WTC11 (cell line): Measurements from ENCODE around the gene PIEZO1. TPM values are rescaled to one million over a fixed set of nuclear protein-coding genes. Genes with fewer than 3 reads are reported as not detected.
A peak's percentile ranks its signal among the peaks of the same experiment; 100 is the strongest.

Source experiments
- ATAC-seq: fragments of 200-7000 bp; cut with Tn5 transposase; 2 replicates; pipeline ENCODE4 v1.10.0; 2021; ENCODE audit warnings: mild to moderate bottlenecking, moderate library complexity
- CTCF ChIA-PET: fragments of 300-600 bp; sonication (Branson Sonifier 250); formaldehyde crosslinking; loops from one replicate; lab custom pipeline; 2021; ENCODE audit warnings: antibody characterized with exemption; lab: Charles Lee
- POLR2A ChIA-PET: fragments of 350-600 bp; sonication (Branson Sonifier 250); formaldehyde crosslinking; loops from one replicate; lab custom pipeline; 2021; ENCODE audit warnings: antibody characterized with exemption; lab: Charles Lee
- DNase-seq: peaks from one replicate; pipeline ENCODE4 v3.0.0; 2021; ENCODE audit warnings: low spot score
- H3K27ac Mint-ChIP-seq: 2 replicates; pipeline ENCODE4 v1.8.0; 2021; ENCODE audit warnings: mixed read lengths
- H3K27me3 Mint-ChIP-seq: 2 replicates; pipeline ENCODE4 v1.8.0; 2021; ENCODE audit warnings: low read depth, mild to moderate bottlenecking, moderate library complexity, mixed read lengths
- H3K36me3 Mint-ChIP-seq: 2 replicates; pipeline ENCODE4 v1.8.0; 2021; ENCODE audit warnings: mixed read lengths
- H3K4me1 Mint-ChIP-seq: 2 replicates; pipeline ENCODE4 v1.8.0; 2022; ENCODE audit warnings: mixed read lengths
- H3K4me3 Mint-ChIP-seq: 2 replicates; pipeline ENCODE4 v1.8.0; 2021; ENCODE audit warnings: mild to moderate bottlenecking, moderate library complexity, mixed read lengths
- H3K9me3 Mint-ChIP-seq: 2 replicates; pipeline ENCODE4 v1.8.0; 2021; ENCODE audit warnings: mixed read lengths
- ESRRA ChIP-seq: sonication (generic); formaldehyde crosslinking; IDR thresholded peaks from 2 replicates; pipeline ENCODE4 v1.8.1; 2022; ENCODE audit warnings: mild to moderate bottlenecking, missing genetic modification reagents, borderline replicate concordance
- MAX ChIP-seq: sonication (generic); formaldehyde crosslinking; IDR thresholded peaks from 2 replicates; pipeline ENCODE4 v1.8.0; 2022; ENCODE audit warnings: mild to moderate bottlenecking, missing genetic modification reagents
- NR3C1 ChIP-seq: sonication (generic); formaldehyde crosslinking; conservative IDR thresholded peaks from 2 replicates; pipeline ENCODE4 v1.8.1; 2023; ENCODE audit warnings: low read depth, mild to moderate bottlenecking, missing genetic modification reagents
- TP53 ChIP-seq: sonication (generic); formaldehyde crosslinking; IDR thresholded peaks from 2 replicates; pipeline ENCODE4 v1.8.1; 2023; ENCODE audit warnings: mild to moderate bottlenecking, missing genetic modification reagents
- ZNF121 ChIP-seq: sonication (generic); formaldehyde crosslinking; IDR thresholded peaks from 2 replicates; pipeline ENCODE4 v1.8.0; 2023; ENCODE audit warnings: missing genetic modification reagents
- ZNF219 ChIP-seq: sonication (generic); formaldehyde crosslinking; IDR thresholded peaks from 2 replicates; pipeline ENCODE4 v1.8.0; 2023; ENCODE audit warnings: missing genetic modification reagents, mild to moderate bottlenecking, borderline replicate concordance
- ZNF532 ChIP-seq: fragments of 250-450 bp; sonication (Bioruptor Pico); IDR thresholded peaks from 2 replicates; pipeline ENCODE4 v1.9.0; 2021; ENCODE audit warnings: mild to moderate bottlenecking, borderline replicate concordance
- total RNA-seq: library from RNA; stranded (reverse); gene quantifications from 3 replicates; pipeline ENCODE4 v1.2.3, GENCODE V29; 2021
- TF ChIP-seq, protein P1 (sequence below): sonication (generic); formaldehyde crosslinking; IDR thresholded peaks from 2 replicates; pipeline ENCODE4 v1.8.0; 2022; ENCODE audit warnings: mild to moderate bottlenecking, missing genetic modification reagents
- TF ChIP-seq, protein P2 (sequence below): sonication (generic); formaldehyde crosslinking; IDR thresholded peaks from 2 replicates; pipeline ENCODE4 v1.8.0; 2022; ENCODE audit warnings: mild to moderate bottlenecking, missing genetic modification reagents
- TF ChIP-seq, protein P3 (sequence below): sonication (generic); formaldehyde crosslinking; IDR thresholded peaks from 2 replicates; pipeline ENCODE4 v1.8.0; 2023; ENCODE audit warnings: missing genetic modification reagents, mild to moderate bottlenecking, borderline replicate concordance
- TF ChIP-seq, protein P4 (sequence below): sonication (generic); formaldehyde crosslinking; conservative IDR thresholded peaks from 2 replicates; pipeline ENCODE4 v1.8.1; 2023; ENCODE audit warnings: mild to moderate bottlenecking, low read depth, missing genetic modification reagents, moderate library complexity
- TF ChIP-seq, protein P5 (sequence below): sonication (generic); formaldehyde crosslinking; IDR thresholded peaks from 2 replicates; pipeline ENCODE4 v1.8.1; 2022; ENCODE audit warnings: mild to moderate bottlenecking, moderate library complexity, missing genetic modification reagents

Gene PIEZO1
- total RNA-seq, 1 experiment from 2014 or later = 71.3 TPM

- ChIA-PET POLR2A (no interaction called here), CTCF (interaction anchor here (0.8 to 5.8 kb wide), 6 partner anchors 10 to 83 kb away, joined by 3 to 111 read pairs (median 7); no protein-coding TSS in a partner anchor)
- H3K27ac Mint-ChIP-seq = no peak overlapping the region
- H3K4me3 Mint-ChIP-seq = no peak overlapping the region
- DNase-seq = no peak
- H3K36me3 Mint-ChIP-seq = no peaks in the 10 kb centered on the region
- TF ChIP-seq ZNF121 (CRISPR knock-in tag) (peak; percentile 7; the same call in 1 of the 2 replicates), TP53 (CRISPR knock-in tag) (no peak)
- TF ChIP-seq, all 79 proteins: peak for 1
- Mint-ChIP-seq H3K4me1 (peaks cover 15% of the 10 kb centered on the region), H3K27me3 (peaks cover 28% of the 10 kb centered on the region), H3K9me3 (no peaks in the 10 kb centered on the region)
- ATAC-seq = no peak
Measured at GRCh38 chr16:88687676-88688012, 97.4 kb downstream of the PIEZO1 start.

GRCh38 chr16:88687254-88687576 is 97.8 kb downstream of the PIEZO1 start:
- Mint-ChIP-seq H3K36me3 (no peaks in the 10 kb centered on the region), H3K27ac (no peak overlapping the region), H3K4me3 (peak overlapping the region; percentile 58; the same call in 1 of the 2 replicates), H3K27me3 (peaks cover 28% of the 10 kb centered on the region), H3K4me1 (peaks cover 15% of the 10 kb centered on the region), H3K9me3 (no peaks in the 10 kb centered on the region)
- ATAC-seq (no peak), DNase-seq (no peak)
- TF ChIP-seq, protein P1, sequence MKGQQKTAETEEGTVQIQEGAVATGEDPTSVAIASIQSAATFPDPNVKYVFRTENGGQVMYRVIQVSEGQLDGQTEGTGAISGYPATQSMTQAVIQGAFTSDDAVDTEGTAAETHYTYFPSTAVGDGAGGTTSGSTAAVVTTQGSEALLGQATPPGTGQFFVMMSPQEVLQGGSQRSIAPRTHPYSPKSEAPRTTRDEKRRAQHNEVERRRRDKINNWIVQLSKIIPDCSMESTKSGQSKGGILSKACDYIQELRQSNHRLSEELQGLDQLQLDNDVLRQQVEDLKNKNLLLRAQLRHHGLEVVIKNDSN (CRISPR knock-in tag) = no peak
- no peak for TF ChIP-seq ZNF532 (CRISPR knock-in tag)
- CTCF ChIA-PET = interaction anchor here (0.8 to 5.8 kb wide), 7 partner anchors 11 to 83 kb away, joined by 3 to 111 read pairs (median 9); partner anchors contain the start of gene IL17C
- POLR2A ChIA-PET = no interaction called here

- ChIA-PET CTCF (interaction anchor here (0.8 to 5.8 kb wide), 10 partner anchors 11 to 84 kb away, joined by 3 to 111 read pairs (median 8); partner anchors contain the start of genes IL17C and MVD), POLR2A (interaction anchor here (0.5 to 0.6 kb wide), 2 partner anchors 75 to 722 kb away, joined by 3 read pairs; no protein-coding TSS in a partner anchor)
- Mint-ChIP-seq H3K4me3 (peak within 1 kb of the TSS; percentile 74), H3K9me3 (no peaks in the 10 kb centered on the region), H3K27me3 (peaks cover 28% of the 10 kb centered on the region), H3K4me1 (peaks cover 15% of the 10 kb centered on the region), H3K36me3 (no peaks in the 10 kb centered on the region), H3K27ac (no peak within 1 kb of the TSS)
- DNase-seq (peak; percentile 95), ATAC-seq (peak; percentile 92)
- peak; percentile 86 for TF ChIP-seq MAX (CRISPR knock-in tag)
- TF ChIP-seq, protein P2, sequence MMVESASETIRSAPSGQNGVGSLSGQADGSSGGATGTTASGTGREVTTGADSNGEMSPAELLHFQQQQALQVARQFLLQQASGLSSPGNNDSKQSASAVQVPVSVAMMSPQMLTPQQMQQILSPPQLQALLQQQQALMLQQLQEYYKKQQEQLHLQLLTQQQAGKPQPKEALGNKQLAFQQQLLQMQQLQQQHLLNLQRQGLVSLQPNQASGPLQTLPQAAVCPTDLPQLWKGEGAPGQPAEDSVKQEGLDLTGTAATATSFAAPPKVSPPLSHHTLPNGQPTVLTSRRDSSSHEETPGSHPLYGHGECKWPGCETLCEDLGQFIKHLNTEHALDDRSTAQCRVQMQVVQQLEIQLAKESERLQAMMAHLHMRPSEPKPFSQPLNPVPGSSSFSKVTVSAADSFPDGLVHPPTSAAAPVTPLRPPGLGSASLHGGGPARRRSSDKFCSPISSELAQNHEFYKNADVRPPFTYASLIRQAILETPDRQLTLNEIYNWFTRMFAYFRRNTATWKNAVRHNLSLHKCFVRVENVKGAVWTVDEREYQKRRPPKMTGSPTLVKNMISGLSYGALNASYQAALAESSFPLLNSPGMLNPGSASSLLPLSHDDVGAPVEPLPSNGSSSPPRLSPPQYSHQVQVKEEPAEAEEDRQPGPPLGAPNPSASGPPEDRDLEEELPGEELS (CRISPR knock-in tag) = 0 out of 2 replicates have a peak, but pooled peaks have one; percentile 18
- no peak for TF ChIP-seq NR3C1
- TF ChIP-seq, protein P3, sequence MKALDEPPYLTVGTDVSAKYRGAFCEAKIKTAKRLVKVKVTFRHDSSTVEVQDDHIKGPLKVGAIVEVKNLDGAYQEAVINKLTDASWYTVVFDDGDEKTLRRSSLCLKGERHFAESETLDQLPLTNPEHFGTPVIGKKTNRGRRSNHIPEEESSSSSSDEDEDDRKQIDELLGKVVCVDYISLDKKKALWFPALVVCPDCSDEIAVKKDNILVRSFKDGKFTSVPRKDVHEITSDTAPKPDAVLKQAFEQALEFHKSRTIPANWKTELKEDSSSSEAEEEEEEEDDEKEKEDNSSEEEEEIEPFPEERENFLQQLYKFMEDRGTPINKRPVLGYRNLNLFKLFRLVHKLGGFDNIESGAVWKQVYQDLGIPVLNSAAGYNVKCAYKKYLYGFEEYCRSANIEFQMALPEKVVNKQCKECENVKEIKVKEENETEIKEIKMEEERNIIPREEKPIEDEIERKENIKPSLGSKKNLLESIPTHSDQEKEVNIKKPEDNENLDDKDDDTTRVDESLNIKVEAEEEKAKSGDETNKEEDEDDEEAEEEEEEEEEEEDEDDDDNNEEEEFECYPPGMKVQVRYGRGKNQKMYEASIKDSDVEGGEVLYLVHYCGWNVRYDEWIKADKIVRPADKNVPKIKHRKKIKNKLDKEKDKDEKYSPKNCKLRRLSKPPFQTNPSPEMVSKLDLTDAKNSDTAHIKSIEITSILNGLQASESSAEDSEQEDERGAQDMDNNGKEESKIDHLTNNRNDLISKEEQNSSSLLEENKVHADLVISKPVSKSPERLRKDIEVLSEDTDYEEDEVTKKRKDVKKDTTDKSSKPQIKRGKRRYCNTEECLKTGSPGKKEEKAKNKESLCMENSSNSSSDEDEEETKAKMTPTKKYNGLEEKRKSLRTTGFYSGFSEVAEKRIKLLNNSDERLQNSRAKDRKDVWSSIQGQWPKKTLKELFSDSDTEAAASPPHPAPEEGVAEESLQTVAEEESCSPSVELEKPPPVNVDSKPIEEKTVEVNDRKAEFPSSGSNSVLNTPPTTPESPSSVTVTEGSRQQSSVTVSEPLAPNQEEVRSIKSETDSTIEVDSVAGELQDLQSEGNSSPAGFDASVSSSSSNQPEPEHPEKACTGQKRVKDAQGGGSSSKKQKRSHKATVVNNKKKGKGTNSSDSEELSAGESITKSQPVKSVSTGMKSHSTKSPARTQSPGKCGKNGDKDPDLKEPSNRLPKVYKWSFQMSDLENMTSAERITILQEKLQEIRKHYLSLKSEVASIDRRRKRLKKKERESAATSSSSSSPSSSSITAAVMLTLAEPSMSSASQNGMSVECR = 0 out of 2 replicates have a peak, but pooled peaks have one; percentile 29
- TF ChIP-seq, protein P4, sequence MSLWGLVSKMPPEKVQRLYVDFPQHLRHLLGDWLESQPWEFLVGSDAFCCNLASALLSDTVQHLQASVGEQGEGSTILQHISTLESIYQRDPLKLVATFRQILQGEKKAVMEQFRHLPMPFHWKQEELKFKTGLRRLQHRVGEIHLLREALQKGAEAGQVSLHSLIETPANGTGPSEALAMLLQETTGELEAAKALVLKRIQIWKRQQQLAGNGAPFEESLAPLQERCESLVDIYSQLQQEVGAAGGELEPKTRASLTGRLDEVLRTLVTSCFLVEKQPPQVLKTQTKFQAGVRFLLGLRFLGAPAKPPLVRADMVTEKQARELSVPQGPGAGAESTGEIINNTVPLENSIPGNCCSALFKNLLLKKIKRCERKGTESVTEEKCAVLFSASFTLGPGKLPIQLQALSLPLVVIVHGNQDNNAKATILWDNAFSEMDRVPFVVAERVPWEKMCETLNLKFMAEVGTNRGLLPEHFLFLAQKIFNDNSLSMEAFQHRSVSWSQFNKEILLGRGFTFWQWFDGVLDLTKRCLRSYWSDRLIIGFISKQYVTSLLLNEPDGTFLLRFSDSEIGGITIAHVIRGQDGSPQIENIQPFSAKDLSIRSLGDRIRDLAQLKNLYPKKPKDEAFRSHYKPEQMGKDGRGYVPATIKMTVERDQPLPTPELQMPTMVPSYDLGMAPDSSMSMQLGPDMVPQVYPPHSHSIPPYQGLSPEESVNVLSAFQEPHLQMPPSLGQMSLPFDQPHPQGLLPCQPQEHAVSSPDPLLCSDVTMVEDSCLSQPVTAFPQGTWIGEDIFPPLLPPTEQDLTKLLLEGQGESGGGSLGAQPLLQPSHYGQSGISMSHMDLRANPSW = no peak
- no peak; the same call in 1 of the 2 replicates for TF ChIP-seq ZNF219 (CRISPR knock-in tag)
- TF ChIP-seq TP53 (CRISPR knock-in tag) = no peak
- TF ChIP-seq, protein P5, sequence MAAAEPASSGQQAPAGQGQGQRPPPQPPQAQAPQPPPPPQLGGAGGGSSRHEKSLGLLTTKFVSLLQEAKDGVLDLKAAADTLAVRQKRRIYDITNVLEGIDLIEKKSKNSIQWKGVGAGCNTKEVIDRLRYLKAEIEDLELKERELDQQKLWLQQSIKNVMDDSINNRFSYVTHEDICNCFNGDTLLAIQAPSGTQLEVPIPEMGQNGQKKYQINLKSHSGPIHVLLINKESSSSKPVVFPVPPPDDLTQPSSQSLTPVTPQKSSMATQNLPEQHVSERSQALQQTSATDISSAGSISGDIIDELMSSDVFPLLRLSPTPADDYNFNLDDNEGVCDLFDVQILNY (CRISPR knock-in tag) = peak; percentile 61; the same call in 1 of the 2 replicates
- TF ChIP-seq ESRRA = no peak
Measured at GRCh38 chr16:88686439-88687253, 98.4 kb downstream of the PIEZO1 start, which contains the start of gene SNAI3. TSS of gene SNAI3 (minus strand) at chr16:88686507. CDS start at chr16:88686406, 101 bp downstream.
